IMR-90 (cell line): Measurements from ENCODE around the gene KAZN. TPM values are rescaled to one million over a fixed set of nuclear protein-coding genes. Genes with fewer than 3 reads are reported as not detected.

ENCODE experiments used
- ATAC-seq: fragments of 200-7000 bp; cut with Tn5 transposase; 2 replicates; pipeline ENCODE4 v1.9.1; 2020; ENCODE audit warnings: low read depth, mild to moderate bottlenecking, moderate library complexity
- BruUV-seq: library from RNA; stranded (reverse); fragments of 400-500 nt; replicated peaks from 2 replicates; lab custom pipeline; 2021; lab: Mats Ljungman, UMichigan
- CTCF ChIA-PET: fragments of 300-600 bp; formaldehyde crosslinking; extraction: SDS; loops from one replicate; lab custom pipeline; 2021; ENCODE audit warnings: antibody characterized with exemption; lab: Yijun Ruan, JAX
- POLR2A ChIA-PET: fragments of 300-600 bp; sonication (Branson Sonifier 250); formaldehyde crosslinking; loops from one replicate; lab custom pipeline; 2022; ENCODE audit warnings: antibody characterized with exemption; ENCODE audit not compliant: unreplicated experiment; lab: Charles Lee
- DNase-seq: peaks from one replicate; pipeline ENCODE4 v3.0.0; 2013
- H2AFZ ChIP-seq: replicated peaks from 2 replicates; pipeline ENCODE3; 2013; ENCODE audit warnings: low read length, mild to moderate bottlenecking; ENCODE audit not compliant: poor library complexity
- H2AK5ac ChIP-seq: 2 replicates; pipeline ENCODE4 v1.6.1; 2013; ENCODE audit warnings: low read depth, low read length, inconsistent platforms
- H2AK9ac ChIP-seq: replicated peaks from 2 replicates; pipeline ENCODE3; 2013; ENCODE audit warnings: mild to moderate bottlenecking, low read depth, low read length, moderate library complexity; ENCODE audit not compliant: poor library complexity
- H2BK120ac ChIP-seq: 2 replicates; pipeline ENCODE4 v1.6.1; 2013; ENCODE audit warnings: low read depth, low read length, inconsistent platforms
- H2BK15ac ChIP-seq: 3 replicates; pipeline ENCODE4 v1.6.1; 2013; ENCODE audit warnings: low read depth, low read length, inconsistent platforms
- H2BK20ac ChIP-seq: 2 replicates; pipeline ENCODE4 v1.6.1; 2013; ENCODE audit warnings: low read depth, mild to moderate bottlenecking, inconsistent platforms, low read length, moderate library complexity
- H2BK5ac ChIP-seq: 2 replicates; pipeline ENCODE4 v1.6.1; 2013; ENCODE audit warnings: mild to moderate bottlenecking, low read depth, low read length, inconsistent platforms; ENCODE audit not compliant: poor library complexity, severe bottlenecking
- H3K14ac ChIP-seq: replicated peaks from 2 replicates; pipeline ENCODE4 v1.6.1; 2013; ENCODE audit warnings: low read depth, low read length, inconsistent platforms
- H3K18ac ChIP-seq: 2 replicates; pipeline ENCODE4 v1.6.1; 2013; ENCODE audit warnings: low read depth, low read length, control low read depth
- H3K23ac ChIP-seq: 2 replicates; pipeline ENCODE4 v1.6.1; 2013; ENCODE audit warnings: low read depth, low read length, inconsistent platforms
- H3K27ac ChIP-seq: 2 replicates; pipeline ENCODE4 v1.5.1; 2013; ENCODE audit warnings: mild to moderate bottlenecking, control low read depth, low read length; ENCODE audit not compliant: insufficient read depth
- H3K27me3 ChIP-seq: 2 replicates; pipeline ENCODE4 v1.6.1; 2013; ENCODE audit warnings: low read length; ENCODE audit not compliant: control insufficient read depth, insufficient read depth
- H3K36me3 ChIP-seq: 2 replicates; pipeline ENCODE4 v1.6.1; 2013; ENCODE audit warnings: low read length, mixed read lengths; ENCODE audit not compliant: control insufficient read depth, insufficient read depth
- H3K4ac ChIP-seq: 2 replicates; pipeline ENCODE4 v1.6.1; 2013; ENCODE audit warnings: low read depth, low read length, inconsistent platforms
- H3K4me1 ChIP-seq: 2 replicates; pipeline ENCODE4 v1.6.1; 2013; ENCODE audit warnings: low read length, mixed read lengths; ENCODE audit not compliant: control insufficient read depth, insufficient read depth
- H3K4me2 ChIP-seq: 2 replicates; pipeline ENCODE4 v1.6.1; 2013; ENCODE audit warnings: low read depth, mild to moderate bottlenecking, control low read depth, low read length, moderate library complexity
- H3K4me3 ChIP-seq: 2 replicates; pipeline ENCODE4 v1.5.1; 2013; ENCODE audit warnings: low read depth, mild to moderate bottlenecking, control low read depth, low read length, moderate library complexity; ENCODE audit not compliant: insufficient read depth
- H3K56ac ChIP-seq: 2 replicates; pipeline ENCODE4 v1.6.1; 2013; ENCODE audit warnings: low read length, inconsistent platforms; ENCODE audit not compliant: insufficient read depth; ENCODE audit errors: extremely low read depth
- H3K79me1 ChIP-seq, 2 experiments: 2 replicates each; pipeline ENCODE4 v1.6.1; 2013; ENCODE audit warnings: low read length in 2 of 2, inconsistent platforms in 1 of 2, low read depth in 1 of 2
- H3K9ac ChIP-seq: 2 replicates; pipeline ENCODE4 v1.6.1; 2013; ENCODE audit warnings: low read depth, low read length, control low read depth
- H3K9me1 ChIP-seq: 2 replicates; pipeline ENCODE4 v1.6.1; 2013; ENCODE audit warnings: low read length, inconsistent platforms; ENCODE audit not compliant: insufficient read depth
- H3K9me3 ChIP-seq: 2 replicates; pipeline ENCODE4 v1.6.1; 2013; ENCODE audit warnings: low read length; ENCODE audit not compliant: control insufficient read depth, insufficient read depth
- H4K20me1 ChIP-seq: 2 replicates; pipeline ENCODE4 v1.6.1; 2013; ENCODE audit warnings: low read length, inconsistent platforms; ENCODE audit not compliant: insufficient read depth
- H4K5ac ChIP-seq: 2 replicates; pipeline ENCODE4 v1.6.1; 2013; ENCODE audit warnings: mild to moderate bottlenecking, low read depth, low read length, control low read depth
- H4K8ac ChIP-seq, 2 experiments: 2 replicates each; pipeline ENCODE4 v1.6.1; 2013; ENCODE audit warnings: low read depth in 2 of 2, low read length in 2 of 2, control low read depth in 1 of 2, inconsistent platforms in 1 of 2
- H4K91ac ChIP-seq: 2 replicates; pipeline ENCODE4 v1.6.1; 2013; ENCODE audit warnings: low read depth, low read length, inconsistent platforms; ENCODE audit not compliant: insufficient read depth
- BHLHE40 ChIP-seq: fragments of 150-350 bp; IDR thresholded peaks from 2 replicates; pipeline ENCODE4 v1.6.1; 2016; ENCODE audit warnings: mild to moderate bottlenecking, low read depth, low read length
- RAD21 ChIP-seq: IDR thresholded peaks from 2 replicates; pipeline ENCODE4 v1.6.1; 2012; ENCODE audit warnings: low read length, improper control_type of control experiment
- USF2 ChIP-seq: fragments of 150-350 bp; IDR thresholded peaks from 2 replicates; pipeline ENCODE4 v1.6.1; 2017; ENCODE audit warnings: mild to moderate bottlenecking, antibody characterized with exemption, low read length, low read depth
- WGBS, 2 experiments: methylation state at CpG; one replicate each; pipeline versions ENCODE4 v1.1.5 to v1.1.7; 2013; ENCODE audit warnings: missing lambda C conversion rate in 2 of 2; ENCODE audit not compliant: insufficient read length in 1 of 2; ENCODE audit errors: extremely low coverage in 2 of 2; 5-methylcytosine and 5-hydroxymethylcytosine counted together
- dilution Hi-C: fragments of 300-500 bp; cut with HindIII; formaldehyde crosslinking; loops from one replicate; pipeline ENCODE4 v1.14.3; 2018; ENCODE audit warnings: low sequenced_read_pairs; ENCODE audit not compliant: unreplicated experiment
- in situ Hi-C: fragments of 300-500 bp; cut with MboI; formaldehyde crosslinking; loops from 3 replicates; pipeline ENCODE4 v1.14.3; 2019; ENCODE audit warnings: low sequenced_read_pairs, inconsistent platforms, mixed read lengths
- intact Hi-C: fragments of 100-400 bp; cut with micrococcal nuclease; formaldehyde crosslinking; loops from 2 replicates; pipeline ENCODE4 v1.10.0; 2022
- polyA plus RNA-seq, 3 experiments: library from polyadenylated mRNA; depleted of rRNA; stranded (reverse); fragments of >200 nt; gene quantifications; 2 replicates each; pipeline ENCODE4 v1.2.3, GENCODE V29; 2012; ENCODE audit warnings: low replicate concordance in 1 of 3
- total RNA-seq: library from RNA; depleted of rRNA; stranded (reverse); fragments of >200 nt; gene quantifications from 2 replicates; pipeline ENCODE4 v1.2.3, GENCODE V29; 2012

Gene KAZN
- total and polyA plus RNA-seq, 2 of the 4 experiments (the other 2 are of a cell fraction), result 5.2 to 10.5 TPM

GRCh38 chr1:14694589-14694988 lies 96.1 kb downstream of the KAZN start:
- TF ChIP-seq BHLHE40 (no peak), RAD21 (no peak), USF2 (no peak)
- intact Hi-C loops, result no loop called here
- WGBS, 2 experiments, result no CpG with 5 or more reads among the region's 3 CpGs
- Histone ChIP-seq H3K4me2 (no peak overlapping the region), H3K9ac (no peak overlapping the region), H3K9me3 (no peaks in the 10 kb centered on the region), H4K5ac (no peak overlapping the region), H2AFZ (no peak overlapping the region), H2BK5ac (no peak overlapping the region), H2BK20ac (no peak overlapping the region), H3K23ac (no peak overlapping the region), H3K4me1 (no peaks in the 10 kb centered on the region), H3K4me3 (no peak overlapping the region), H4K91ac (no peak overlapping the region), H3K36me3 (no peaks in the 10 kb centered on the region), H2BK15ac (no peak overlapping the region), H3K27ac (no peak overlapping the region), H3K56ac (no peak overlapping the region), H3K18ac (no peak overlapping the region), H3K9me1 (no peaks in the 10 kb centered on the region), H3K27me3 (no peaks in the 10 kb centered on the region; the same call in 1 of the 2 replicates), H3K14ac (no peak overlapping the region), H2BK120ac (no peak overlapping the region), H3K79me1 (no peaks in the 10 kb centered on the region), H2AK5ac (no peak overlapping the region), H2AK9ac (no peak overlapping the region), H4K8ac (no peak overlapping the region), H3K4ac (no peak overlapping the region), H4K20me1 (no peaks in the 10 kb centered on the region)
- BruUV-seq, result no TSS peak
- ATAC-seq (no peak), DNase-seq (no peak)
- ChIA-PET POLR2A (no interaction called here), CTCF (no interaction called here)
- dilution Hi-C loops, result no loop called here
- in situ Hi-C loops, result no loop called here
